ENCODE data around the gene GBF1. TPM values are rescaled to one million over a fixed set of nuclear protein-coding genes. Genes with fewer than 3 reads are reported as not detected.

GBF1 gene
- total and polyA plus RNA-seq, 10 of the 15 experiments (the other 5 are each of a cell fraction or from before 2014, with no cell fraction given) = 0.82 to 42.0 (median 21.8) TPM

DNA sequence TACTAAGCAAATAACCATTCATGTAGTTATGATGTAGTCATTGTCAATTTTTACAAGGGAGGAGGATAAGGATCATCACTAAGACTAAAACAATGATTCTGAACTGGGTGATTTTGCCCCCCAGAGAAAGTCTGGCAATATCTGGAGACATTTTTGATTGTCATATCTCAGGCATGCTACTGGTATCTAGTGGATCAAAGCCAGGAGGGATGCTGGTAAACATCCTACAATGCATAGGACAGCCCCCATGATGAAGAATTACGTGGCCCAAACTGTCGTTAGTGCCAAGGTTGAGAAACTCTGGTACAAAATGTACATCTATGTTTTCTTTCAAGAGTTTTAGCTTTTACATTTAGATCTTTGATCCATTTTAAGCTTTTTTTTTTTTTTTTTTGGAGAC lies 57.3 kb downstream of the GBF1 start (continued):
- TF ChIP-seq, protein P1, sequence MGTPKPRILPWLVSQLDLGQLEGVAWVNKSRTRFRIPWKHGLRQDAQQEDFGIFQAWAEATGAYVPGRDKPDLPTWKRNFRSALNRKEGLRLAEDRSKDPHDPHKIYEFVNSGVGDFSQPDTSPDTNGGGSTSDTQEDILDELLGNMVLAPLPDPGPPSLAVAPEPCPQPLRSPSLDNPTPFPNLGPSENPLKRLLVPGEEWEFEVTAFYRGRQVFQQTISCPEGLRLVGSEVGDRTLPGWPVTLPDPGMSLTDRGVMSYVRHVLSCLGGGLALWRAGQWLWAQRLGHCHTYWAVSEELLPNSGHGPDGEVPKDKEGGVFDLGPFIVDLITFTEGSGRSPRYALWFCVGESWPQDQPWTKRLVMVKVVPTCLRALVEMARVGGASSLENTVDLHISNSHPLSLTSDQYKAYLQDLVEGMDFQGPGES (IDR thresholded peaks at IDR 0.05) = no peak
- TF ChIP-seq, protein P2, sequence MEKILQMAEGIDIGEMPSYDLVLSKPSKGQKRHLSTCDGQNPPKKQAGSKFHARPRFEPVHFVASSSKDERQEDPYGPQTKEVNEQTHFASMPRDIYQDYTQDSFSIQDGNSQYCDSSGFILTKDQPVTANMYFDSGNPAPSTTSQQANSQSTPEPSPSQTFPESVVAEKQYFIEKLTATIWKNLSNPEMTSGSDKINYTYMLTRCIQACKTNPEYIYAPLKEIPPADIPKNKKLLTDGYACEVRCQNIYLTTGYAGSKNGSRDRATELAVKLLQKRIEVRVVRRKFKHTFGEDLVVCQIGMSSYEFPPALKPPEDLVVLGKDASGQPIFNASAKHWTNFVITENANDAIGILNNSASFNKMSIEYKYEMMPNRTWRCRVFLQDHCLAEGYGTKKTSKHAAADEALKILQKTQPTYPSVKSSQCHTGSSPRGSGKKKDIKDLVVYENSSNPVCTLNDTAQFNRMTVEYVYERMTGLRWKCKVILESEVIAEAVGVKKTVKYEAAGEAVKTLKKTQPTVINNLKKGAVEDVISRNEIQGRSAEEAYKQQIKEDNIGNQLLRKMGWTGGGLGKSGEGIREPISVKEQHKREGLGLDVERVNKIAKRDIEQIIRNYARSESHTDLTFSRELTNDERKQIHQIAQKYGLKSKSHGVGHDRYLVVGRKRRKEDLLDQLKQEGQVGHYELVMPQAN (conservative IDR thresholded peaks at IDR 0.05) = no peak
- no peak for TF ChIP-seq MEF2B (IDR thresholded peaks at IDR 0.05; ENCODE audit: partially characterized antibody, poor library complexity, severe bottlenecking)

- CTCF ChIA-PET = interaction anchor here (1.4 to 1.9 kb wide), 2 partner anchors 8 to 11 kb away, joined by 3 to 9 read pairs; no protein-coding TSS in a partner anchor
- H3K27me3 ChIP-seq (replicated peaks in 1 of 2; ENCODE audit: control insufficient read depth in 2 of 2, insufficient read depth in 2 of 2, low read length in 1 of 2) = no peaks in the 10 kb centered on the region
- POLR2A ChIA-PET = interaction anchor here (1.4 kb wide), 2 partner anchors 21 to 22 kb away, joined by 3 read pairs; no protein-coding TSS in a partner anchor
- H3K4me3 ChIP-seq = no peak overlapping the region
- no peaks in the 10 kb centered on the region for H3K4me1 ChIP-seq (ENCODE audit: control insufficient read depth, insufficient read depth, low read length)
- H2AFZ ChIP-seq (ENCODE audit: control insufficient read depth, low read depth, low read length) = no peak overlapping the region
- SMC1A ChIA-PET (ENCODE audit: uncharacterized antibody, unreplicated experiment) = no interaction called here
- DNase-seq (ENCODE audit: low read depth, low spot score) = no peak
- intact Hi-C loops (cut with micrococcal nuclease; ENCODE audit: unreplicated experiment) (no loop called here), in situ Hi-C loops (cut with MboI) (no loop called here)
- no peaks in the 10 kb centered on the region for H3K9me3 ChIP-seq (replicated peaks; ENCODE audit: control insufficient read depth, insufficient read depth, low read length)
- RAD21 ChIA-PET (ENCODE audit: unreplicated experiment) = interaction anchor here (0.6 kb wide), 1 partner anchor 208 kb away, joined by 3 read pairs; no protein-coding TSS in a partner anchor
- H4K20me1 ChIP-seq (ENCODE audit: control insufficient read depth, insufficient read depth) = no peaks in the 10 kb centered on the region
- TF ChIP-seq NRF1 (conservative IDR thresholded peaks at IDR 0.05; ENCODE audit: low read depth, low read length) (no peak), CBFB (IDR thresholded peaks at IDR 0.05; ENCODE audit: low read depth) (no peak), SMARCA5 (IDR thresholded peaks at IDR 0.05) (no peak)
- FAIRE-seq = no peak
- H3K79me2 ChIP-seq (ENCODE audit: control insufficient read depth, insufficient read depth, low read length) = peaks cover 5% of the 10 kb centered on the region
- no TSS peak for BruUV-seq (replicated peaks)
- WGBS (ENCODE audit: insufficient coverage, insufficient replicate concordance, low lambda C conversion rate, missing lambda C conversion rate) = 95% methylated on average over 1 of the region's 1 CpG
- no peak overlapping the region for H3K27ac ChIP-seq (ENCODE audit: control insufficient read depth, insufficient read depth)
- H3K36me3 ChIP-seq (ENCODE audit: control insufficient read depth in 2 of 2, insufficient read depth in 2 of 2, low read length in 1 of 2) = peaks cover 2% of the 10 kb centered on the region in 2 experiments; a peak in 1 of 4 replicates
- H3K4me2 ChIP-seq (ENCODE audit: control insufficient read depth, insufficient read depth) = no peak overlapping the region
- no peak overlapping the region for H3K9ac ChIP-seq (ENCODE audit: control insufficient read depth, insufficient read depth, low read length)
- ATAC-seq = no peak
Measured at GRCh38 chr10:102306006-102306405, 60.7 kb downstream of the GBF1 start.

Data from GM12878 (cell line).